ENCODE measurements around the gene DRD3. TPM values are rescaled to one million over a fixed set of nuclear protein-coding genes. Genes with fewer than 3 reads are reported as not detected.

The DRD3 gene
- total RNA-seq, 1 experiment from 2014 or later, result not detected

DNA sequence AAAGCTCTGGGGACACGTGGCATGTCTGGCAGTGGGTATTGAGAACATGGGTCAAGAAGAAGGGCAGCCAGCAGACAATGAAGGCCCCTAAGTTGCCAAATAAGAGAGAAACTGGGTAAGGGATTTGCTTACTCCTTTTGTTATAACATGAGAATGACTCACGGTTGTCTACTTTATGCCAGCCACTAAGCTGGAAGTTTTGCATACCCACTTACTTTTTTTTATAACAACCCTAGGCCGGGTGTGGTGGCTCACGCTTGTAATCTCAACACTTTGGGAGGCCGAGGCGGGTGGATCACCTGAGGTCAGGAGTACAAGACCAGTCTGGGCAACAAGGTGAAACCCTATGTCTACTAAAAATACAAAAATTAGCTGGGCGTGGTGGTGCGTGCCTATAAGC, 50.0 kb downstream of the DRD3 start:
- TF ChIP-seq, protein P1, sequence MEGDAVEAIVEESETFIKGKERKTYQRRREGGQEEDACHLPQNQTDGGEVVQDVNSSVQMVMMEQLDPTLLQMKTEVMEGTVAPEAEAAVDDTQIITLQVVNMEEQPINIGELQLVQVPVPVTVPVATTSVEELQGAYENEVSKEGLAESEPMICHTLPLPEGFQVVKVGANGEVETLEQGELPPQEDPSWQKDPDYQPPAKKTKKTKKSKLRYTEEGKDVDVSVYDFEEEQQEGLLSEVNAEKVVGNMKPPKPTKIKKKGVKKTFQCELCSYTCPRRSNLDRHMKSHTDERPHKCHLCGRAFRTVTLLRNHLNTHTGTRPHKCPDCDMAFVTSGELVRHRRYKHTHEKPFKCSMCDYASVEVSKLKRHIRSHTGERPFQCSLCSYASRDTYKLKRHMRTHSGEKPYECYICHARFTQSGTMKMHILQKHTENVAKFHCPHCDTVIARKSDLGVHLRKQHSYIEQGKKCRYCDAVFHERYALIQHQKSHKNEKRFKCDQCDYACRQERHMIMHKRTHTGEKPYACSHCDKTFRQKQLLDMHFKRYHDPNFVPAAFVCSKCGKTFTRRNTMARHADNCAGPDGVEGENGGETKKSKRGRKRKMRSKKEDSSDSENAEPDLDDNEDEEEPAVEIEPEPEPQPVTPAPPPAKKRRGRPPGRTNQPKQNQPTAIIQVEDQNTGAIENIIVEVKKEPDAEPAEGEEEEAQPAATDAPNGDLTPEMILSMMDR (conservative IDR thresholded peaks at IDR 0.05), result no peak
- H2AFZ ChIP-seq (ENCODE audit: low read length), result no peak overlapping the region
- H3T11ph ChIP-seq (ENCODE audit: low read length), result no peak overlapping the region
- H3K27me3 Mint-ChIP-seq (ENCODE audit: low read depth), result no peaks in the 10 kb centered on the region; the same call in 1 of the 2 replicates
- H3K23me2 ChIP-seq (ENCODE audit: insufficient read length, low read depth, low read length, poor library complexity, severe bottlenecking), result no peaks in the 10 kb centered on the region
- no peak for DNase-seq
- H3K9me3 Mint-ChIP-seq, result no peaks in the 10 kb centered on the region
- H4K20me1 ChIP-seq (ENCODE audit: control insufficient read depth, insufficient read depth, insufficient read length), result no peaks in the 10 kb centered on the region
- H3K4ac ChIP-seq (ENCODE audit: low read depth, low read length), result no peak overlapping the region
- H3K27ac ChIP-seq (ENCODE audit: insufficient read length, low read depth, low read length), result no peak overlapping the region
- no peak overlapping the region for H2BK5ac ChIP-seq (ENCODE audit: insufficient read length, low read length)
- H2BK120ac ChIP-seq (ENCODE audit: low read depth, low read length, poor library complexity, severe bottlenecking), result no peak overlapping the region
- no peak overlapping the region for H3K18ac ChIP-seq (ENCODE audit: insufficient read length, low read depth, low read length)
- no peaks in the 10 kb centered on the region for H3K79me2 ChIP-seq (ENCODE audit: insufficient read depth, low read length)
- no peak overlapping the region for H2BK15ac ChIP-seq (ENCODE audit: low read depth, low read length)
- H4K5ac ChIP-seq (ENCODE audit: insufficient read length, low read depth, low read length), result no peak overlapping the region
- no peaks in the 10 kb centered on the region for H3K9me3 ChIP-seq (ENCODE audit: control insufficient read depth, low read depth, low read length)
- H3K9ac ChIP-seq (ENCODE audit: extremely low read depth, insufficient read length, low read length), result no peak overlapping the region
- H4K8ac ChIP-seq (replicated peaks; ENCODE audit: insufficient read length, low read depth, low read length), result no peak overlapping the region
- H3K4me1 Mint-ChIP-seq, result 0 out of 4 replicates have a peak, but pooled peaks cover 0 to 2% of the 10 kb centered on the region in 2 experiments
- H3K36me3 Mint-ChIP-seq (ENCODE audit: insufficient read depth in 1 of 3, low read depth in 3 of 3), result no peaks in the 10 kb centered on the region
- no peak overlapping the region for H3K56ac ChIP-seq (ENCODE audit: insufficient read length, low read depth, low read length)
- no peak overlapping the region; a peak in 1 of 7 replicates for H3K27ac Mint-ChIP-seq
- H3K4me3 Mint-ChIP-seq, result no peak overlapping the region
- H4K91ac ChIP-seq (ENCODE audit: insufficient read length, low read depth, low read length), result no peak overlapping the region
- H3K4me1 ChIP-seq (ENCODE audit: insufficient read depth, low read length), result no peaks in the 10 kb centered on the region
- no CpG with 5 or more reads among the region's 8 CpGs for WGBS (ENCODE audit: extremely low coverage, insufficient read length, low lambda C conversion rate)
- no peak overlapping the region for H3K14ac ChIP-seq (ENCODE audit: insufficient read depth, low read length)
- H3K4me2 ChIP-seq (ENCODE audit: insufficient read depth, insufficient read length, low read length), result no peak overlapping the region
- no peaks in the 10 kb centered on the region for H3K79me1 ChIP-seq (ENCODE audit: insufficient read depth, low read depth, low read length, poor library complexity, severe bottlenecking)
- H3K23ac ChIP-seq (ENCODE audit: insufficient read length, low read depth, low read length), result no peak overlapping the region
- H2BK12ac ChIP-seq (ENCODE audit: insufficient read length, low read depth, low read length), result no peak overlapping the region
- no peaks in the 10 kb centered on the region for H3K27me3 ChIP-seq (ENCODE audit: insufficient read depth, low read length)
- H2BK20ac ChIP-seq (ENCODE audit: low read depth, low read length, poor library complexity, severe bottlenecking), result no peak overlapping the region
- no peak overlapping the region for H2AK5ac ChIP-seq (ENCODE audit: insufficient read length, low read length)

All from H9 (cell line).